HL-60/S4 treated with retinoic acid at 250 ng/mL for 4 days and 3 days (cell line): ENCODE results near the gene ALS2CL.

Source experiments
- in situ Hi-C: fragments of 300-500 bp; cut with MboI; formaldehyde crosslinking; loops from 2 replicates; pipeline ENCODE4 v1.7.0; 2022; ENCODE audit warnings: low sequenced_read_pairs

ALS2CL gene

GRCh38 chr3:46668116-46668515, 25.4 kb downstream of the ALS2CL start:
- in situ Hi-C loops = no loop called here

DNA sequence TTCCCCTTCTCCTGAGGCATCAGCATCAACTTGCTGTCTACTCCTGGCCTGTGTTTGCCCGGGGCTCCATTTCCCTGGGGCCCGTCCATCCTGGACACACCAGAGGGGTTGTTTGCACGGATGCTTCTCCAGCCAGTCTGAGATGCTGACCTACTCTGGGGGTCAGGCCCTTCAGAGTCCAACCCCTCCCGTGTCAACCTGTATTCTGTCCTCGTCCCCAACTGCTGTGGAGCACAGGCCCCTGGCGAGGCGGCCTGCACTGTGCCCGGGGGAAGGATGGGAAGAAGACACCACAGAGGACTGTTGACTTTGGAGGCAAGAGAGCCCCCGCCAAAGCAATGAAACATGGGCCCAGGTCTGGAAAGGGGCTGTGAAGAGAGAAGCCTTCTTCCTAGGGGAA, 25.8 kb downstream of the ALS2CL start:
- in situ Hi-C loops = no loop called here

- in situ Hi-C loops = no loop called here
Observed at GRCh38 chr3:46667061-46667621, 26.3 kb downstream of the ALS2CL start.

DNA sequence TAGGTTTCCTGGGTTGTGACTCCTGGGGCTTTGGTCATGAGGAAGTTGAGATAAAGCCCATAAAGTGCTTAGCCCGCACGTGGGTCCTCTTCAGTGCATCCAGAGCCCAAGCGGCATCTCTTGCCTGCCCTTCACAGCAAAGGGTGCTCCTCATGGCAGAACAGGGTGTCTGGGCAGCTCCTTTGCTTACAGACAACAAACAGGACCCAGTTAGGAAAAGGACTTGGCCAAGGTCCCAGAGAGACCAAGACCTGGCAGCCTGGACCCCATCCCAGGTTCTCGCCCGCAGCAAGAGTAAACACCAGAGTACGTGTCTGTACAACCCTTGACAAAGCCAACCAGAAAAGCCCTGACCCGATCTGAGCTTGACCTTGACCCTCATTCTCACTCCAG, 27.0 kb downstream of the ALS2CL start:
- in situ Hi-C loops = no loop called here

DNA sequence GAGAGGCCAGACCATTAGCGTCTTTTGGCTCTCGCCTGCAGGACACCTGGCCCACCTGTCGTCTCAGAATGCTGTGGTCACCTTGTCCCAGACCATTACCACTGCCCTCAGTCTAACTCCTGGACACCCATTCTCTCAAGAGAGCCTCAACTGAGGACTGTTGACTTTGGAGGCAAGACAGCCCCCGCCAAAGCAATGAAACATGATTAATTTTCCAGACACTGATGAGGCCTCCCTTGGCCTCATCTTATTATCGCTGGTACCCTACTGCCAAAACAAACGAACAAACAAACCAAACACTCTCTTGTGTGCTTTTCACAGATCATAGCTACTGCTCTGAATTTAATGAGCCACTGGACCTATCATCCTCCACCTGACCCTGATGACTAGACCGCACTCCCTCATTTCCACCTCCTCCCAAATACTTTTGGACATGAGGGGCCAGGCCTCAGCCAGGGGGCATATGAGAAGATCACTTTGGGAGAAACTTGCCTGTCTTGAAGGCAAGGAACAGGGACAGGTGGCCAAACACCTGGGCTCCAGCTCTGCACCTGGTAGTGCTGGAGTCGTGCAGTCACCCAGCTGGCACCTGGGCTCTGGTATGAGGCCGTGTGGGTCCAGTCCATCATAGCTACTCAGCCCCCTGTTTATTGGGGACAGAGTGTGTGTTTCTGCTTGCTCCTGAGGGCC, 27.6 kb downstream of the ALS2CL start:
- in situ Hi-C loops = no loop called here

DNA sequence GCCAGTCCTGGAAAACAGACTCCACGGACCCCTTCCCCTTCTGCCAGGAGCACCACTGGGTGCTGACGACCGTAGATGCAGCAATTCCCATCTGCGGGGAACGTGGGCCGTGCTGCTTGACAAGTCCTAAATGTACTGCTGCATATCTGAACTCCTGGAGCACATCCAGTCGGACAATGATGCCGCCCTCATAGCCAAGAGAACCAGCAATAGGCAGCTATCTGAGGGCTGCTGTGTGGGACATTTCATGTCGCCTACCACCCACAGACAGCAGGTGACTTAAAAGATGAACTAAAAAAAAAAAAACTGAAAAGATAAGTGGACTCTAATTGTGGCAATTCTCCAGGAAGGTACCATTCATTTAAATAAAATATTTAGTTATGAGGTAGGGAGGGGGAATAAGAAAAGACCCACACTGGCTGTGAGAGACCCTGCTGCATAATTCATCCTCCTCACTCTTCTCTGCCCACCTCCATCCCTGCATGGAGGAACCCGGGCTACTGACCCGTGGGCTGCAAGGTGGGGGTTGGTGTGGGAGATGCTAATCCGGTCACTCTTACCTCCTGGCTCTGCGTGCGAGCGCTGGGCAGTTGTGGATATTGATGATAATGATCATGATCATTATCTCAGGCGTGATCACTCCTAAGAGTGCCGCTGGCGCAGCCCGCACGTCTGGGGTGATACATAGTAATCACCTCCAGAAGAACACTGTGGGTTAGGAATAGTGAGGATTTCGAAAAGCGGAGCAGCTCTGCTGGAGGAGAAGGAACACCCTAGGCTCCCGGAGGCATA, 28.3 kb downstream of the ALS2CL start:
- in situ Hi-C loops = no loop called here

DNA sequence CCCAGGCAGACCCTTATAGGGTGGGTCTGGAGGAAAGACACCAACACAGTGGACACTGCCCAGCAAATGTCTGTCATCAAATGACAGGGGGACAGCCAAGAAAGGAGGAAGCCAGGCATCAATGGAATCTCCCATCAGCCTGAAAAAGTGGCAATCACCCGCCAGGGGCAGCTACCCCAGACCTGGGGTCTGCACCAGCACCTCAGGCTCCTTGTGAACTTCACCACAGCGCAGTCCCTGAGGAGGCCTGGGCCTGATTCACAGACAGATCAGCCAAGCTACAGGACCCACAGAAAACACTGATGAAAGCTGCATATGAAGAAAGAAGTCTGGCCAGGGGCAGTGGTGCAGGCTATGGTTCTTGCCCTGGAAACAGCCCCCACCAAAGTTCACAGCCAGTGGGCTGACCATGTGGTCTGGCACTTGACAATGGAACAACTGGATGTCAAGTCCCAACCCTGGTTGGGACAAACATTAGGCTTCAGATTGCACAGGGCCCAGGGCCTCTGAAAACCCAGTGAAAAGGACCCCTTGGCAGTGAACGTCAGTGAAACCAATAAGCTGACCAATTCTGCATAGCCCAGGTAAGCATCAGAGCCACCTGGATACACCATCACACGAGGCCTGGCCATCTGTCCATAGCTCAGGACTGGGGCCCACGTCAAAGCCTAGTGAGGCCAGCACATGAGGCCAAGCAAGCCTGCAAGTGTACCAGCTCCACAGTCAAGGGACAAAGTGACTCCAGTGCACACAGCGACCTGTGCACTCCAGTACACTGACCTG, 29.1 kb downstream of the ALS2CL start:
- in situ Hi-C loops = no loop called here

- in situ Hi-C loops = no loop called here
Observed at GRCh38 chr3:46663591-46664135, 29.8 kb downstream of the ALS2CL start.

GRCh38 chr3:46662771-46663551, 30.5 kb downstream of the ALS2CL start:
- in situ Hi-C loops = no loop called here

GRCh38 chr3:46661776-46662766, 31.4 kb downstream of the ALS2CL start:
- in situ Hi-C loops = no loop called here

- in situ Hi-C loops = no loop called here
Observed at GRCh38 chr3:46660543-46661523, 32.6 kb downstream of the ALS2CL start.

DNA sequence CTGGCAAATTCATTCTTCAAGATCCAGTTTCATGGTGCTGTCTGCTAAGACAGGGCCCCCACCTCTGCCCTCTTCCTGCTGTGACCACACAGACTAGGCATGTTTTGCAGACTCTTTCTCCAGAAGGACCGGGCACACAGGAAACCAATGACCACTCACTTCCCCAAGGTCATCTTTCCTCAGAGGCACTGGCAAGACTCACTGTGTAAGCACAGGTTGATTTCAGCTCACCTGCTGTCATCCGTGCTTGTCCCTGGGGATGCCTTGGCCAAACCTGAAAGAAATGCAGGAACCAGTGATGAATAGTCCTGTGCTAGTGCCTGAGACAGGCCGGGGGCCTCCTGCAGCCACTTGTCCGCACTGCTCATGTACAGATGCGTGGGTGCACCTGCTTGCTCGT, 33.5 kb downstream of the ALS2CL start:
- in situ Hi-C loops = no loop called here

GRCh38 chr3:46659285-46659684, 34.2 kb downstream of the ALS2CL start:
- in situ Hi-C loops = no loop called here

GRCh38 chr3:46656778-46657556, 36.5 kb downstream of the ALS2CL start:
- in situ Hi-C loops = no loop called here

DNA sequence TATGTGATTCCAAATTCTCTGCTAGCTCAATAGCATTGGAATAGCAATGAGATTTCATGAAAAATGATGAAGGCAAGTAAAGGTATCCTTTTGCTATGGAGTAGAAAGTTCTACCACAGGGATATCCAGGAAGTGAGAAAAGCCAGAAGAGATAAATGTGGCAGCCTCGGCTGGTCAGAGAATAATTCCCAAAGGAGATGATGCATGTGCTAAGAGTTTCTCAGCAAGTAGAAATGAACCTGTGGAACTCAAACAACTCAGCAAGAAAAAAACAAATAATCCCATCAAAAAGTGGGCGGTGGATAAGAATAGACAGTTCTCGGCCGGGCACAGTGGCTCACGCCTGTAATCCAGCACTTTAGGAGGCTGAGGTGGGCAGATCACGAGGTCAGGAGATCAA, 38.2 kb downstream of the ALS2CL start:
- in situ Hi-C loops = no loop called here

DNA sequence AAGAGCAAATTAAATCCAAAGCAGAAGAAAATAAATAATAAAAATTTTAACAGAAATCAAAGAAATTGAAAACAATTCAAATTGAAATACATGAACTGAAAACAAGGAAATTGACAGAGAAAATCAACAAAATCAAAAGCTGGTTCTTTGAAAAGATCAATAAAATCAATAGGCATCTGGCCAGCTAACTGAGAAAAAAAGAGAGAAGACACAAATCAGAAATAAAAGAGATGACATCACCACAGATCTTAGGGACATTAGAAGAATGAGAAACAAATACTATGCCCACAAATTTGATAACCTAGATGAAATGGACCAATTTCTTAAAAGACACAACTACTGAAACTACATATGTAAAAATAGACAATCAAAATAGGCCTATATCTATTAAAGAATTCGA, 42.4 kb downstream of the ALS2CL start:
- in situ Hi-C loops = no loop called here

GRCh38 chr3:46649436-46649835, 44.0 kb downstream of the ALS2CL start:
- in situ Hi-C loops = no loop called here
